Hepatic stellate cell (primary cell): ENCODE data around the gene SLCO1B1.
A peak's percentile ranks its signal among the peaks of the same experiment; 100 is the strongest.
"Not testable (repeated sequence)": the region's sequence is repeated elsewhere in the genome, so short reads cannot be mapped to it uniquely, and the experiment has no call there.

ENCODE experiments used
- DNase-seq: peaks from one replicate; pipeline ENCODE4 v3.0.0; 2011; ENCODE audit warnings: low spot score

Gene SLCO1B1

GRCh38 chr12:21130998-21131397 lies at the start of gene SLCO1B1:
SLCO1B1 (plus strand) TSS chr12:21131194; CDS start chr12:21141575, 10,381 bp downstream.
- DNase-seq, result no peak

GRCh38 chr12:21084753-21085152 lies 46.2 kb upstream of the SLCO1B1 start:
- not testable (repeated sequence) for DNase-seq

- no peak for DNase-seq
Observed at GRCh38 chr12:21111732-21112131, 19.3 kb upstream of the SLCO1B1 start.

- DNase-seq, result no peak
Observed at GRCh38 chr12:21113266-21113665, 17.7 kb upstream of the SLCO1B1 start.

- DNase-seq, result no peak
Observed at GRCh38 chr12:21117995-21118394, 13.0 kb upstream of the SLCO1B1 start.

GRCh38 chr12:21118760-21119159 lies 12.2 kb upstream of the SLCO1B1 start:
- no peak for DNase-seq

GRCh38 chr12:21129351-21129750 lies 1.6 kb upstream of the SLCO1B1 start:
- no peak for DNase-seq

- DNase-seq, result no peak
Observed at GRCh38 chr12:21129906-21130305, 1.1 kb upstream of the SLCO1B1 start.

GRCh38 chr12:21137318-21137999 lies 6.5 kb downstream of the SLCO1B1 start:
- not testable (repeated sequence) for DNase-seq

GRCh38 chr12:21138016-21138415 lies 7.0 kb downstream of the SLCO1B1 start:
- no peak for DNase-seq

- DNase-seq, result no peak
Observed at GRCh38 chr12:21144309-21144708, 13.3 kb downstream of the SLCO1B1 start.

GRCh38 chr12:21149861-21150260 lies 18.9 kb downstream of the SLCO1B1 start:
- not testable (repeated sequence) for DNase-seq

GRCh38 chr12:21151184-21151583 lies 20.2 kb downstream of the SLCO1B1 start:
- no peak for DNase-seq

GRCh38 chr12:21155522-21156351 lies 24.7 kb downstream of the SLCO1B1 start:
- DNase-seq, result no peak

- DNase-seq, result no peak
Observed at GRCh38 chr12:21165048-21165447, 34.1 kb downstream of the SLCO1B1 start.

- peak; percentile 1 for DNase-seq
Observed at GRCh38 chr12:21169878-21170472, 39.0 kb downstream of the SLCO1B1 start.

- DNase-seq, result no peak
Observed at GRCh38 chr12:21172079-21172478, 41.1 kb downstream of the SLCO1B1 start.

GRCh38 chr12:21183721-21184275 lies 52.8 kb downstream of the SLCO1B1 start:
- DNase-seq, result no peak

- DNase-seq, result no peak
Observed at GRCh38 chr12:21190016-21190415, 59.0 kb downstream of the SLCO1B1 start.

GRCh38 chr12:21214433-21214832 lies 83.4 kb downstream of the SLCO1B1 start:
- DNase-seq, result not testable (repeated sequence)

- DNase-seq, result no peak
Observed at GRCh38 chr12:21219206-21219605, 88.2 kb downstream of the SLCO1B1 start.

GRCh38 chr12:21220266-21220665 lies 89.3 kb downstream of the SLCO1B1 start:
- DNase-seq, result no peak

- DNase-seq, result no peak
Observed at GRCh38 chr12:21221072-21221471, 90.1 kb downstream of the SLCO1B1 start.
